SK-N-SH (cell line): ENCODE measurements around the gene NAXD. TPM values are rescaled to one million over a fixed set of nuclear protein-coding genes. Genes with fewer than 3 reads are reported as not detected.

ENCODE experiments used
- CTCF ChIA-PET: fragments of 300-600, 350-600 bp; formaldehyde crosslinking; extraction: SDS; loops from one replicate; lab custom pipeline; 2021; lab: Yijun Ruan, JAX
- POLR2A ChIA-PET: fragments of 350-600 bp; sonication (Branson Sonifier 250); formaldehyde crosslinking; extraction: SDS; loops from one replicate; lab custom pipeline; 2020; ENCODE audit warnings: antibody characterized with exemption, inconsistent platforms; lab: Yijun Ruan, JAX
- DNase-seq: peaks from one replicate; pipeline ENCODE4 v3.0.0; 2012
- H2AFZ ChIP-seq: fragments of 200-600 bp; sonication (generic); 2 replicates; pipeline ENCODE4 v1.8.1; 2016; ENCODE audit warnings: antibody characterized with exemption, mild to moderate bottlenecking, low read depth
- H3F3A ChIP-seq: fragments of 200-600 bp; sonication (generic); replicated peaks from 2 replicates; pipeline ENCODE3; 2016; ENCODE audit warnings: antibody characterized with exemption, mild to moderate bottlenecking; ENCODE audit not compliant: insufficient read depth
- H3K27ac ChIP-seq, 2 experiments: fragments of 200-500 bp in 1 of 2; fragments of 200-600 bp in 1 of 2; sonication (Bioruptor generic) in 1 of 2; sonication (generic), shearing (Covaris generic) in 1 of 2; 2 replicates each; pipeline versions ENCODE4 v1.5.1 to v1.6.1; 2014 to 2016; ENCODE audit warnings: low read depth in 2 of 2, inconsistent platforms in 1 of 2, low read length in 1 of 2, mild to moderate bottlenecking in 1 of 2, mixed read lengths in 1 of 2
- H3K27me3 ChIP-seq: fragments of 200-600 bp; sonication (generic), shearing (Covaris generic); 2 replicates; pipeline ENCODE4 v1.6.1; 2016; ENCODE audit warnings: mixed run types; ENCODE audit not compliant: insufficient read depth
- H3K36me3 ChIP-seq, 2 experiments: fragments of 200-500 bp in 1 of 2; fragments of 200-600 bp in 1 of 2; sonication (Bioruptor generic) in 1 of 2; sonication (generic) in 1 of 2; replicated peaks in 1 of 2; 2 replicates each; pipeline versions ENCODE3 to v1.5.1; 2014 to 2016; ENCODE audit warnings: low read length in 1 of 2, mild to moderate bottlenecking in 1 of 2; ENCODE audit not compliant: insufficient read depth in 2 of 2, control insufficient read depth in 1 of 2
- H3K4me1 ChIP-seq, 2 experiments: fragments of 200-500 bp in 1 of 2; fragments of 200-600 bp in 1 of 2; sonication (Bioruptor generic) in 1 of 2; sonication (generic), shearing (Covaris generic) in 1 of 2; 2 replicates each; pipeline versions ENCODE4 v1.5.1 to v1.6.1; 2014 to 2016; ENCODE audit warnings: low read depth in 1 of 2, low read length in 1 of 2, mixed run types in 1 of 2; ENCODE audit not compliant: insufficient read depth in 2 of 2, control insufficient read depth in 1 of 2
- H3K4me2 ChIP-seq: fragments of 200-600 bp; sonication (generic), shearing (Covaris generic); 2 replicates; pipeline ENCODE4 v1.6.1; 2017; ENCODE audit warnings: mixed run types
- H3K4me3 ChIP-seq, 2 experiments: fragments of 200-500 bp in 1 of 2; fragments of 200-600 bp in 1 of 2; sonication (Bioruptor generic) in 1 of 2; sonication (generic), shearing (Covaris generic) in 1 of 2; 2 replicates each; pipeline versions ENCODE4 v1.5.1 to v1.8.1; 2014 to 2016; ENCODE audit warnings: low read depth in 2 of 2, inconsistent platforms in 1 of 2, low read length in 1 of 2, mild to moderate bottlenecking in 1 of 2, mixed read lengths in 1 of 2, moderate library complexity in 1 of 2
- H3K79me2 ChIP-seq: fragments of 200-600 bp; sonication (generic); 2 replicates; pipeline ENCODE4 v1.8.1; 2017; ENCODE audit warnings: mild to moderate bottlenecking; ENCODE audit not compliant: insufficient read depth
- H3K9ac ChIP-seq: fragments of 200-600 bp; sonication (generic); 2 replicates; pipeline ENCODE4 v1.6.1; 2017; ENCODE audit warnings: mixed run types
- H3K9me2 ChIP-seq: fragments of 200-600 bp; sonication (generic); 2 replicates; pipeline ENCODE4 v1.6.1; 2017; ENCODE audit warnings: mixed run types
- H3K9me3 ChIP-seq: fragments of 200-600 bp; sonication (generic); 2 replicates; pipeline ENCODE4 v1.6.1; 2017; ENCODE audit warnings: mixed run types, mild to moderate bottlenecking, moderate library complexity
- H4K20me1 ChIP-seq: fragments of 200-600 bp; sonication (generic); 2 replicates; pipeline ENCODE4 v1.6.1; 2017; ENCODE audit warnings: mild to moderate bottlenecking, mixed run types; ENCODE audit not compliant: insufficient read depth
- CHD2 ChIP-seq: fragments of 150-350 bp; IDR thresholded peaks from 2 replicates; pipeline ENCODE4 v1.6.1; 2018; ENCODE audit warnings: low read length; ENCODE audit not compliant: partially characterized antibody
- ELF1 ChIP-seq: IDR thresholded peaks from 2 replicates; pipeline ENCODE4 v1.4.0; 2012
- EP300 ChIP-seq, 2 experiments: IDR thresholded peaks; 2 replicates each; pipeline versions ENCODE4 v1.4.0 to v1.6.1; 2012; ENCODE audit warnings: borderline replicate concordance in 1 of 2, low read depth in 1 of 2, low read length in 1 of 2
- FOXM1 ChIP-seq: IDR thresholded peaks from 2 replicates; pipeline ENCODE4 v1.4.0; 2012; ENCODE audit warnings: low read depth, mild to moderate bottlenecking
- GABPA ChIP-seq: IDR thresholded peaks from 2 replicates; pipeline ENCODE4 v1.4.0; 2012; ENCODE audit warnings: low read depth, mild to moderate bottlenecking
- GATA2 ChIP-seq: sonication (generic); formaldehyde crosslinking; IDR thresholded peaks from 2 replicates; pipeline ENCODE4 v1.5.0; 2020; ENCODE audit warnings: mild to moderate bottlenecking, missing genetic modification reagents
- MXI1 ChIP-seq: IDR thresholded peaks from 2 replicates; pipeline ENCODE4 v1.6.1; 2012; ENCODE audit warnings: mild to moderate bottlenecking, low read depth, low read length, improper control_type of control experiment
- NFIC ChIP-seq: IDR thresholded peaks from 2 replicates; pipeline ENCODE4 v1.4.0; 2012; ENCODE audit warnings: borderline replicate concordance
- POLR2AphosphoS5 ChIP-seq: IDR thresholded peaks from 2 replicates; pipeline ENCODE4 v1.6.1; 2012; ENCODE audit warnings: low read depth, low read length
- RAD21 ChIP-seq: IDR thresholded peaks from 2 replicates; pipeline ENCODE4 v1.6.1; 2012; ENCODE audit warnings: mild to moderate bottlenecking, low read length
- RXRA ChIP-seq: IDR thresholded peaks from 2 replicates; pipeline ENCODE4 v1.4.0; 2012; ENCODE audit warnings: low read depth, mild to moderate bottlenecking, borderline replicate concordance
- SIN3A ChIP-seq: IDR thresholded peaks from 2 replicates; pipeline ENCODE4 v1.6.1; 2012; ENCODE audit warnings: low read depth, mild to moderate bottlenecking, low read length, moderate library complexity, borderline replicate concordance
- SMC3 ChIP-seq: IDR thresholded peaks from 2 replicates; pipeline ENCODE4 v1.6.1; 2012; ENCODE audit warnings: low read depth, low read length, improper control_type of control experiment
- TCF12 ChIP-seq: IDR thresholded peaks from 2 replicates; pipeline ENCODE4 v1.4.0; 2012
- TEAD4 ChIP-seq: IDR thresholded peaks from 2 replicates; pipeline ENCODE4 v1.4.0; 2012; ENCODE audit warnings: mild to moderate bottlenecking, borderline replicate concordance; ENCODE audit not compliant: insufficient read depth
- YY1 ChIP-seq: IDR thresholded peaks from 2 replicates; pipeline ENCODE4 v1.4.0; 2012; ENCODE audit warnings: low read depth, mild to moderate bottlenecking
- WGBS: methylation state at CpG from one replicate; pipeline ENCODE4 v1.1.6; 2017; ENCODE audit warnings: low lambda C conversion rate; 5-methylcytosine and 5-hydroxymethylcytosine counted together
- polyA plus RNA-seq, 3 experiments: library from polyadenylated mRNA; depleted of rRNA; stranded (reverse); fragments of >200 nt; gene quantifications; 2 replicates each; pipeline ENCODE4 v1.2.3, GENCODE V29; 2012
- TF ChIP-seq, protein P1 (sequence below): IDR thresholded peaks from 2 replicates; pipeline ENCODE4 v1.4.0; 2012; ENCODE audit warnings: low read depth, borderline replicate concordance
- TF ChIP-seq, protein P2 (sequence below): fragments of 200-600 bp; sonication (generic); IDR thresholded peaks from 2 replicates; pipeline ENCODE4 v1.6.1; 2017; ENCODE audit warnings: antibody characterized with exemption, mild to moderate bottlenecking, moderate library complexity

The NAXD gene
- polyA plus RNA-seq, 1 of the 3 experiments (the other 2 are of a cell fraction) = 32.4 TPM

DNA sequence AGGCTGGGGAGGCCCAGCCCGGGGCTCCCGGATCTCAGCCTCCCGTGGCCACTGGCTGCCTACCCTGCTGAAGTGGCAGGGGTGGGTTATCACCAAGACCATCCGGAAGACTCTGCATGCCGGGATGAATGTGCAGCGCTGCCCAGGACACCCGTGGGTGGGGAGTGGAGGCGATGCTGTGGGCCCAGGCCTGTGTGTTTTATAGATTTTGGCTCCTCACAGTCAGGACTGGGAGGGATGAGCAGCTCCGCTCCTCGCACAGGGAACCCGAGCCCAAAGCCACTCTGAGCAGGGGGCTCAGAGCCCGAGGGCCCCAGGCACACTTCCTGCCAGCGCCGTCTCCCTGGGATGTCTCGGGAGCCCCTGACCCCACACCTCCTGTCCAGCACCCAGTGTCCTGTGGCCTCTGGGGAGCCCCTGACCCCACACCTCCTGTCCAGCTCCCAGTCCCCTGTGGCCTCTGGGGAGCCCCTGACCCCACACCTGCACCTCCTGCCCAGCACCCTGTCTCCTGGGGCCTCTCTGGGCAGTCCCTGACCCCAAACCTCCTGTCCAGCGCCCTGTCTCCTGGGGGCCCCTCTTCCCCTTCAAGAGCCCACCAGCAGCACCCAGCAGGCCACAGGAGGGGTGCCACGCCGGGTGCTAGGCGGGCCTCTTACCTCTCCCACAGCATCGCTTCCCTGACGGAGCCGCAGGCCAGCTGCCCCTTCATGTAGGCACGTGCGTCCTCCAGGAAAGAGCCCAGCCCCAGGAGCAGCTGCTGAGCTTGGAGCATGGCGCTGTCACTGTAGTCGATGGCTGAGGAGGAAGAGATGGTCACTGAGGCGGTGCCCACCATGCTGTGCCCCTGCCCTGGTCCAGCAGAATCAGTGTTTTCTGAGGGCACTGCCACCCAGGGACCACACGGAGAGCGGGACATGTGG lies 31.4 kb downstream of the NAXD start (continued):
- TF ChIP-seq NFIC = no peak
- no peak for TF ChIP-seq YY1
- TF ChIP-seq GABPA = no peak
- TF ChIP-seq RXRA = no peak

DNA sequence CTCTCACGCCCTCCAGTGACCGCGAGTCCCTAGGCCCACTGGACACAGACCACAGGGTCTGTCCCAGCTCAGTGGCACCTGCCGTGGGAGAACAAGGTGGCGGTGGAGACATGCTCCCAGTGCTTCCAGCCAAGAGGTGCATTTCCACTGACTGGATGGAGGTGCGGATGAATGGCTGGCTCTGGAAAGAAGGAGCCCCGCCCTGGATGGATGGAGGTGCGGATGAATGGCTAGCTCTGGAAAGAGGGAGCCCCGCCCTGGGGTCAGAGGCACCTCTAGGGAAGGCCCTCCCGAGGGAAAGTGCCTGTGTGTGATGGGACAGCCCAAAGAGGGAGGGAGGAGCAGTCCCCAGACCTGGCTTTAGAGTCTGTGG lies 32.0 kb downstream of the NAXD start:
- no peak overlapping the region for H3K4me2 ChIP-seq
- POLR2A ChIA-PET = no interaction called here
- H3K27ac ChIP-seq = no peak overlapping the region
- peaks cover 0 to 4% of the 10 kb centered on the region in 2 experiments; a peak in 1 of 4 replicates for H3K4me1 ChIP-seq
- H3K9me2 ChIP-seq = no peaks in the 10 kb centered on the region
- 95% methylated on average over 7 of the region's 10 CpGs for WGBS
- H2AFZ ChIP-seq = no peak overlapping the region
- no peaks in the 10 kb centered on the region for H3K9me3 ChIP-seq
- CTCF ChIA-PET = interaction anchor here (1.1 kb wide), 1 partner anchor 31 kb away, joined by 3 read pairs; no protein-coding TSS in a partner anchor
- H3K4me3 ChIP-seq = no peak overlapping the region
- H3K36me3 ChIP-seq = peaks cover 15 to 38% of the 10 kb centered on the region in 2 experiments
- TF ChIP-seq, protein P1, sequence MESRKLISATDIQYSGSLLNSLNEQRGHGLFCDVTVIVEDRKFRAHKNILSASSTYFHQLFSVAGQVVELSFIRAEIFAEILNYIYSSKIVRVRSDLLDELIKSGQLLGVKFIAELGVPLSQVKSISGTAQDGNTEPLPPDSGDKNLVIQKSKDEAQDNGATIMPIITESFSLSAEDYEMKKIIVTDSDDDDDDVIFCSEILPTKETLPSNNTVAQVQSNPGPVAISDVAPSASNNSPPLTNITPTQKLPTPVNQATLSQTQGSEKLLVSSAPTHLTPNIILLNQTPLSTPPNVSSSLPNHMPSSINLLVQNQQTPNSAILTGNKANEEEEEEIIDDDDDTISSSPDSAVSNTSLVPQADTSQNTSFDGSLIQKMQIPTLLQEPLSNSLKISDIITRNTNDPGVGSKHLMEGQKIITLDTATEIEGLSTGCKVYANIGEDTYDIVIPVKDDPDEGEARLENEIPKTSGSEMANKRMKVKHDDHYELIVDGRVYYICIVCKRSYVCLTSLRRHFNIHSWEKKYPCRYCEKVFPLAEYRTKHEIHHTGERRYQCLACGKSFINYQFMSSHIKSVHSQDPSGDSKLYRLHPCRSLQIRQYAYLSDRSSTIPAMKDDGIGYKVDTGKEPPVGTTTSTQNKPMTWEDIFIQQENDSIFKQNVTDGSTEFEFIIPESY = no peak
- TF ChIP-seq, protein P2, sequence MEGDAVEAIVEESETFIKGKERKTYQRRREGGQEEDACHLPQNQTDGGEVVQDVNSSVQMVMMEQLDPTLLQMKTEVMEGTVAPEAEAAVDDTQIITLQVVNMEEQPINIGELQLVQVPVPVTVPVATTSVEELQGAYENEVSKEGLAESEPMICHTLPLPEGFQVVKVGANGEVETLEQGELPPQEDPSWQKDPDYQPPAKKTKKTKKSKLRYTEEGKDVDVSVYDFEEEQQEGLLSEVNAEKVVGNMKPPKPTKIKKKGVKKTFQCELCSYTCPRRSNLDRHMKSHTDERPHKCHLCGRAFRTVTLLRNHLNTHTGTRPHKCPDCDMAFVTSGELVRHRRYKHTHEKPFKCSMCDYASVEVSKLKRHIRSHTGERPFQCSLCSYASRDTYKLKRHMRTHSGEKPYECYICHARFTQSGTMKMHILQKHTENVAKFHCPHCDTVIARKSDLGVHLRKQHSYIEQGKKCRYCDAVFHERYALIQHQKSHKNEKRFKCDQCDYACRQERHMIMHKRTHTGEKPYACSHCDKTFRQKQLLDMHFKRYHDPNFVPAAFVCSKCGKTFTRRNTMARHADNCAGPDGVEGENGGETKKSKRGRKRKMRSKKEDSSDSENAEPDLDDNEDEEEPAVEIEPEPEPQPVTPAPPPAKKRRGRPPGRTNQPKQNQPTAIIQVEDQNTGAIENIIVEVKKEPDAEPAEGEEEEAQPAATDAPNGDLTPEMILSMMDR = no peak
- TF ChIP-seq MXI1 (no peak), SMC3 (no peak), FOXM1 (no peak), YY1 (no peak), CHD2 (no peak), RAD21 (no peak), TEAD4 (no peak), SIN3A (no peak), ELF1 (no peak), GATA2 (CRISPR knock-in tag) (no peak), TCF12 (no peak), POLR2AphosphoS5 (no peak), EP300 (IDR thresholded peaks at IDR 0.05; ENCODE audit: borderline replicate concordance in 1 of 2, low read depth in 1 of 2, low read length in 1 of 2) (no peak)
- peaks cover 3% of the 10 kb centered on the region for H3F3A ChIP-seq
- no peak for DNase-seq
- no peaks in the 10 kb centered on the region for H3K79me2 ChIP-seq
- H3K9ac ChIP-seq = no peak overlapping the region
- no peaks in the 10 kb centered on the region for H3K27me3 ChIP-seq
- H4K20me1 ChIP-seq = no peaks in the 10 kb centered on the region
